Activated CD8-positive, alpha-beta memory T cell treated with anti-CD3 and anti-CD28 coated beads, Interleukin-2, amount 50 U/mL, for 48 hours (primary cell): Measurements from ENCODE around the gene LIFR.
"Not testable (repeated sequence)": the region's sequence is repeated elsewhere in the genome, so short reads cannot be mapped to it uniquely, and the experiment has no call there.

Experiments
- DNase-seq: peaks from one replicate; pipeline ENCODE4 v3.0.0-alpha.2; 2020

Gene LIFR

DNA sequence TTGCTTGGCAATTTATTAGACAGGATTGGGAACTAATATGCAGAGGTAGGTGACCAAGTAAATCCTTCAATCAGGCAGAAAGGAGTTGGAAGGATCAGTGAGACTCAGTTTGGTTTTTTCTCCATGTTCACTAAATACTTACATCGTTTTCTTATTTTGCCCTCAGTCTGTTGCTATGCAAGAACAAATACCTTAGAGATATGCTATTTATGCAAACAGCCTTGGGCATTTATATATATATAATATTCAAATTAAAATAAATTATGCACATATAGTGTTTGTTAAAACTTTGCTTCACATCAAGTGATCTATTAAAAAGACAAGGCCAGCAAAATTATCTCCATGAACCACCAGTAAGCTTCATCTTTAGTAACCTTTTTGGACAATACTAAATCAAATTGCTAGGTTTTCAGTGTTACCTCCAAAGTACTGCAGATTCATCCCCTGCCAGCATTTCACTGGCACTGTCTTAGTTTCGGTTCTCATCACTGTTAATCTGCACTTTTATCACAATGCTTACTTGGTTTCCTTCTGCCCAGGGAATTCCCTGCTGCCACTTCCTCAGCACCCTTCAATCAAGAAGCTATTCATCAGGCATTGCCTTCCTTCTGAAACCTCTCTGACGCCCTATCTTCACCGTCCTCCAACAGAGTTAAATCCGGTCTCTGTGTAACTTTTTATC is 26.0 kb upstream of the LIFR start:
- no peak for DNase-seq

GRCh38 chr5:38581597-38581996 is 25.2 kb upstream of the LIFR start:
- DNase-seq = no peak

GRCh38 chr5:38579105-38579504 is 22.7 kb upstream of the LIFR start:
- no peak for DNase-seq

DNA sequence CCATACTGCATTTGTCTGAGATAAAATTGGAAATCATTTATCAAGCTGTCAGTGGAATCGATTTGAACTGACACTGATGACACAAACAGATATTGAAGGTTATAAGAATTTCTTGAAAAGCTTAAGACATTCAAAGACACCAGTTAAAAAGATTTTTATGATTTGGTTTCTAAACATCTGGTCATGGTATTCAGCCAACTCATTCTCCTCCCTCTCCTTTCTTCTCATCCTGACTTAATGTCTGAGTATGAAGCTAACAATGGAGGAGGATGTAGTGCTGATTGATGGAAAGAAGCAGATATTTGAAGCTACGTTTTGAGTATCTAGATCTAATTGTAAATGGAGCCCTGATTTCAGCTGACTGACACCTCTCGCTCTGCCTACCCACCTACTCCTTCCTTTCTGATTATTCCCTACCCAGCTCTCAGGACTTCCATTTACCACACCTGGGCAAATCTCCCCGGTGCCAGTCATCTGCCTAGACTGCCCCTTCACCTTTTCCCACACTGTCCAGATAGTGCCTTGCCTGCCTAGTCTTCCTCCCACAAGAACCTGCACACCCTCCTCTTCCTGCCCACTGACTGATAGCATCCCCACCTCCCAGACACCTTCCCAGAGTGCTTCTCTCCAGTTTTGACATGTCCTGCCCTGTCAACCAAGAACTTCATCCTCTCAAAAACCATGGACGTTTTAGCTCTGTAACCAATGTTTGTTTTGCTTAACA is 20.7 kb upstream of the LIFR start:
- DNase-seq = no peak

DNA sequence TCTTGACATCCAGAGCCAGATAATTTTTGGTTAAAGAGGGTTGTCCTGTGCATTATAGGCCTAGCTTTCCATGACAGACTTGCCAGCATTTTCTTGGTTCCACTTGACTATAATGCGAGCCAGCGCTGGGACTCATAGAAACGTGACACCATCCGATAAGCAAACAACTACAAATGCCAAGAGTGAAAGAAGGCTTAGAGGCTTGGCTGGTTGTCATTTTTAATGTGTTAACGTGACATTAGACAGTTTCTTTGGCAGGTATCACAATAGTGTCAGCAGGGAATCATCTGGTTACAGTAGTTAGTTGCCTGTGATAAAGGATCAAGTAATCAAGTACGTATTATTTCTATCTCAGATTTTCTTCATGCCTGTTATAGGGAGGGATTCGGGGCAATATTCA is 20.0 kb upstream of the LIFR start:
- DNase-seq = no peak

- no peak for DNase-seq
Observed at GRCh38 chr5:38575476-38575875, 19.0 kb upstream of the LIFR start.

DNA sequence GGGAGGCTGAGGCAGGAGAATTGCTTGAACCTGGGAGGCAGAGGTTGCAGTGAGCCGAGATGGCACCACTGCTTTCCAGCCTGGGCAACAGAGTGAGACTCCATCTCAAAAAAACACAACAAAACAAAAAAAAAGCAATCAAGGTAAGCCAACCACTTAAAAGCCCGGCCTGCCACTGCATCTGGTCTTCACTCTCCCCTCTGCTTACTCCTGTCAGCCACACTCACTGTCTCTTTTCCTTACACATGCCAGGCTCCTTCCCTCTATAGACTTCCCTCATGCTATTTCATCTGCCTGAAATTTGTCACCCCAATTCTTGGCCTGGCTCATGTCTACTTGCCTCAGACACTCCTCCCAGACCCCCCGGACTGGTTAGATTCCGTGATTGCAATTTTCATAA is 17.6 kb upstream of the LIFR start:
- no peak for DNase-seq

- DNase-seq = no peak
Observed at GRCh38 chr5:38573521-38573920, 17.1 kb upstream of the LIFR start.

DNA sequence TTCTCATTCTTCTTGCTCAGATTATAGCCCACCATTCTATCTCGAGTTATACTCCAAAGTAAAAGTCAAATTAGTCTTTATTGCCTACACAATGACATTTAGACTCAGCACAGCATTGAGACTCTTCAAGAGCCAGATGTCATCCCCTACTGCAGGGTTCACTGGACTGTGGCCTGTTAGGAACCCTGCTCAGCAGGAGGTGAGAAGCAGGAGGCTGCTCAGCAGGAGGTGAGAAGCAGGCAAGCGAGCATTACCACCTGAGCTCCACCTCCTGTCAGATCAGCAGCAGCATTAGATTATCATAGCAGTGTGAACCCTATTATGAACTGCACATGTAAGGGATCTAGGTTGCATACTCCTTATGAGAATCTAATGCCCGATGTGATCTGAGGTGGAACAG is 12.7 kb upstream of the LIFR start:
- DNase-seq = no peak

DNA sequence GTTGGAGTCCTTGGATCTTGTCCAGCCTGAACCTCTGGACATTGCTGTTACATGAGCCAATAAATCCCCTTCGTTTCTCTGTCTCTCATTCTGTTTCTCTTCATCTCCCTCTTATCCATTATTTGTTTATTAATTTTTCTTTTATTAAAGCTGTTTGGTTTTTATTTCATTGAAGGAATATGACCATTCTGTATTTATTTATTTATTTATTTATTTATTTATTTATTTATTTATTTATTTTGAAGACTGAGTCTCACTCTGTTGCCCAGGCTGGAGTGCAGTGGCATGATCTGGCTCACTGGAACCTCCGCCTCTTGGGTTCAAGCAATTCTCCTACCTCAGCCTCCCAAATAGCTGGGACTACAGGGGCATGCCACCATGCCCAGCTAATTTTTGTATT is 10.9 kb upstream of the LIFR start:
- DNase-seq = not testable (repeated sequence)

DNA sequence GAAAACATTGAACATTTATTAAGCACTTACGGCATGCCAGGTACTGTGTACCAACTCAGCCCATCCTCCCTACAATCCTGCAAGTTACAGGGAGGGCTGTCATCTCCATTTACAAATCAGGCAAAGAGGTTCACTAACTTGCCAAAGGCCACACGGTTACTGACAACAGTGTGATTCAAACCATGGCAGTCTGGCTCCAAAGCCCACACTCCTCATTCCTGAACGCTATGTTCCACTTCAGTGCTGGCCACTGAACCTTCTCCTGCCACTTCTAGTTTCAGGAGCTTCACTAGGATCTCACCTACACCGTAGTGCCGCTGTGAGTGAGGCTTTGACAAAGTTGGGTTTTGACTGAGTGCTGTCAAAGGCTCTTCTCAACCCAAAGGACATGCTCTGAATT is 7.2 kb upstream of the LIFR start:
- DNase-seq = no peak

GRCh38 chr5:38562444-38563210 is 6.2 kb upstream of the LIFR start:
- no peak for DNase-seq

- no peak for DNase-seq
Observed at GRCh38 chr5:38559428-38559827, 3.0 kb upstream of the LIFR start.

- DNase-seq = no peak
Observed at GRCh38 chr5:38557792-38558191, 1.3 kb upstream of the LIFR start.

- no peak for DNase-seq
Observed at GRCh38 chr5:38557308-38557710, 863 bp upstream of the LIFR start.

- no peak for DNase-seq
Observed at GRCh38 chr5:38556088-38556598, 303 bp downstream of the LIFR start.

- DNase-seq = no peak
Observed at GRCh38 chr5:38555354-38556087, 925 bp downstream of the LIFR start.

DNA sequence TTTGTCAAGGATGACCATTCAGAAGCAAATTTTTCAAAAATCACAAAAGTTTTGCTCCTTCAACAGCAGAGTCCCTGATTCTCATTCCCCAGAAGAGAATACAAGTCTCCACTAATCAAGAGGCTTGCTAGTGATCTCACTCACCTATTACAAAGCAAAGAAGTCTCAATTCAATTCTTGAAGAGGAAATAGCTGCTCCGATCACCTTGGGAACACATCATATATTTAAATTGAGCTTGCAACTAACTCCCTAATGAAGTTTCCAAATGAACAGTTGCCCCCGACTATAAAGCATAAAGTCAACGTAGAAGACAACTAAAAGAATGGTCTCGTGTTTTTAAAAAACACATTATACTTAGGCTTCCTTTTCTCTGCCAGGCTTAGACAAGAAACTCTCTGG is 1.6 kb downstream of the LIFR start:
- no peak for DNase-seq

GRCh38 chr5:38554403-38554802 is 2.0 kb downstream of the LIFR start:
- no peak for DNase-seq

- DNase-seq = no peak
Observed at GRCh38 chr5:38553001-38553521, 3.4 kb downstream of the LIFR start.

DNA sequence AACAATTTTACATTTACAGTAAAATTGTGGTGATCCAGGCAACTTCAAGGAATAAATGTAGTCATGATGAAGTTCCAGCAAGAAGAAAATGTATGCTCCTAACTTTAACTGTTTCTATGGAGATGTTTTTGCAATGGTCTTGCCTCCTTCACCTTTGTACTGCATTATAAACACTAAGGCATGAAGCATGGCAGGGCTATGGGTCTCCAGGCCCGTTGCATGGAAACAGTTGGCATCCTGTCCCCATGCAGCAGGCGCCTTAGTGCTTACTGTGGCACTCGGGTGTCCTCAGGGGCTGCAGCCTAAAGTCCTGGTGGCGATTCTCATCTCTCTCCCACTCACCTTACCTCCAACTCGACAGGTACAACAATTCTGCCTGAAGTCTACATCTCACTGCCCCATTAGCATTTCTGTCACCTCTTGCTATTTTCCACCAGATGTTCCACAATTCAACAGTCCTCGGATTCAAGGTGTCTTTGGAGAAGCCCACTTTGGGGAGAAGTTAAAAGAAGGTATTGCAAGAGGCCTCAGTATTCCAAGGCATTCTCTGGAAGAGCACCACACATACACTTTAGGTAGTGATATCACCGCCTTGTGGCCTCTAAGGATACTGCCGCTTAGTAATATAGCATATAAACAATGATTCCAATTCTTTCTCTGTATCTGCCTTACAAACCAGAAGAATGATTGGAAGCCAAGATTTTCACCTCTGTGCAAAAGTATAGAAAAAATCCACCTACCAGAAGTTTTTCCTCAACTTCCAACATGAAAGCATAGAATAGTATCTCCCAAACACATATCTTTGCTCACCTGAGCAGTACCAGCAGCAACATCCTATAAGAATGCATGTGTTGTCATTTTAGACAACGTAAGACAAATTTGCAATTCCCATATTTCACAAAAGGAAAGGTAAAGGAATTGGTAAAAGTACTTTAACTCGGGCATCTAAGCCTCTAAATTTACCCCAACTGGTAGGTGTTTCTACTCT is 5.1 kb downstream of the LIFR start:
- no peak for DNase-seq
